Mesenchymal stem cell (in vitro differentiated cells and primary cell): Measurements from ENCODE around the gene TBC1D8. TPM values are rescaled to one million over a fixed set of nuclear protein-coding genes. Genes with fewer than 3 reads are reported as not detected.
A peak's percentile ranks its signal among the peaks of the same experiment; 100 is the strongest.

Source experiments
- DNase-seq: peaks from one replicate; pipeline ENCODE4 v3.0.0-alpha.2; 2013
- H2AFZ ChIP-seq: one replicate; pipeline ENCODE4 v1.6.1; 2013; ENCODE audit warnings: low read depth, mild to moderate bottlenecking, control low read depth, inconsistent platforms, low read length, moderate library complexity
- H2AK5ac ChIP-seq: 2 replicates; pipeline ENCODE4 v1.6.1; 2013; ENCODE audit warnings: low read length, moderate library complexity, mild to moderate bottlenecking, inconsistent platforms; ENCODE audit not compliant: severe bottlenecking
- H2BK120ac ChIP-seq: one replicate; pipeline ENCODE4 v1.6.1; 2013; ENCODE audit warnings: low read depth, mild to moderate bottlenecking, inconsistent platforms, low read length, moderate library complexity
- H2BK12ac ChIP-seq, 2 experiments: one replicate each; pipeline ENCODE4 v1.6.1; 2013; ENCODE audit warnings: inconsistent platforms in 2 of 2, low read length in 2 of 2, mild to moderate bottlenecking in 2 of 2, moderate library complexity in 2 of 2, control low read depth in 1 of 2
- H2BK15ac ChIP-seq: one replicate; pipeline ENCODE4 v1.6.1; 2013; ENCODE audit warnings: mild to moderate bottlenecking, low read depth, inconsistent platforms; ENCODE audit not compliant: poor library complexity, severe bottlenecking
- H2BK5ac ChIP-seq: 2 replicates; pipeline ENCODE4 v1.6.1; 2013; ENCODE audit warnings: low read depth, mild to moderate bottlenecking, low read length, control low read depth, inconsistent platforms; ENCODE audit not compliant: poor library complexity, severe bottlenecking
- H3K14ac ChIP-seq, 2 experiments: one replicate each; pipeline ENCODE4 v1.6.1; 2013; ENCODE audit warnings: inconsistent platforms in 2 of 2, low read length in 2 of 2, control low read depth in 1 of 2, mild to moderate bottlenecking in 1 of 2, moderate library complexity in 1 of 2
- H3K18ac ChIP-seq, 2 experiments: one replicate each; pipeline ENCODE4 v1.6.1; 2013; ENCODE audit warnings: inconsistent platforms in 2 of 2, low read length in 2 of 2, control low read depth in 1 of 2, low read depth in 1 of 2, mild to moderate bottlenecking in 1 of 2
- H3K23ac ChIP-seq, 2 experiments: one replicate each; pipeline ENCODE4 v1.6.1; 2013; ENCODE audit warnings: inconsistent platforms in 2 of 2, low read length in 2 of 2, mild to moderate bottlenecking in 2 of 2, moderate library complexity in 2 of 2, control low read depth in 1 of 2
- H3K27ac ChIP-seq: 2 replicates; pipeline ENCODE4 v1.5.1; 2013; ENCODE audit warnings: mild to moderate bottlenecking, moderate library complexity, low read length, control low read depth, inconsistent platforms; ENCODE audit not compliant: poor library complexity, severe bottlenecking
- H3K27me3 ChIP-seq, 2 experiments: 2 replicates each; pipeline versions ENCODE4 v1.6.1 to v1.7.0; 2013; ENCODE audit warnings: low read length in 2 of 2, mild to moderate bottlenecking in 2 of 2, moderate library complexity in 2 of 2, control low read depth in 1 of 2, inconsistent platforms in 1 of 2; ENCODE audit not compliant: control insufficient read depth in 1 of 2, insufficient read depth in 1 of 2
- H3K36me3 ChIP-seq, 2 experiments: 2 replicates each; pipeline versions ENCODE4 v1.6.1 to v1.7.0; 2013; ENCODE audit warnings: low read length in 2 of 2, control low read depth in 1 of 2, inconsistent platforms in 1 of 2, low read depth in 1 of 2, mild to moderate bottlenecking in 1 of 2; ENCODE audit not compliant: insufficient read depth in 2 of 2, control insufficient read depth in 1 of 2
- H3K4ac ChIP-seq, 2 experiments: one replicate each; pipeline ENCODE4 v1.6.1; 2013; ENCODE audit warnings: inconsistent platforms in 2 of 2, low read length in 2 of 2, mild to moderate bottlenecking in 2 of 2, moderate library complexity in 2 of 2, control low read depth in 1 of 2, low read depth in 1 of 2
- H3K4me1 ChIP-seq: 2 replicates; pipeline ENCODE4 v1.6.1; 2013; ENCODE audit warnings: low read depth, low read length, control low read depth; ENCODE audit not compliant: control insufficient read depth, insufficient read depth
- H3K4me2 ChIP-seq: 2 replicates; pipeline ENCODE4 v1.6.1; 2013; ENCODE audit warnings: low read length, mild to moderate bottlenecking, inconsistent platforms; ENCODE audit not compliant: poor library complexity, severe bottlenecking
- H3K4me3 ChIP-seq, 2 experiments: 2 replicates each; pipeline versions ENCODE4 v1.5.1 to v1.7.0; 2013; ENCODE audit warnings: low read length in 2 of 2, mild to moderate bottlenecking in 2 of 2, control low read depth in 1 of 2, low read depth in 1 of 2; ENCODE audit not compliant: insufficient read depth in 1 of 2
- H3K79me1 ChIP-seq: replicated peaks from 2 replicates; pipeline ENCODE4 v1.6.1; 2013; ENCODE audit warnings: mild to moderate bottlenecking, control low read depth, low read length, inconsistent platforms; ENCODE audit not compliant: poor library complexity, severe bottlenecking
- H3K9ac ChIP-seq: 2 replicates; pipeline ENCODE4 v1.7.0; 2013; ENCODE audit warnings: mild to moderate bottlenecking, low read length, moderate library complexity
- H3K9me3 ChIP-seq: 2 replicates; pipeline ENCODE4 v1.7.0; 2013; ENCODE audit warnings: mild to moderate bottlenecking, low read length; ENCODE audit not compliant: control insufficient read depth
- H4K8ac ChIP-seq: one replicate; pipeline ENCODE4 v1.6.1; 2013; ENCODE audit warnings: inconsistent platforms, mild to moderate bottlenecking, low read length, moderate library complexity
- H4K91ac ChIP-seq: one replicate; pipeline ENCODE4 v1.6.1; 2013; ENCODE audit warnings: mild to moderate bottlenecking, low read length, inconsistent platforms
- WGBS: methylation state at CpG from one replicate; pipeline ENCODE4 v1.1.7; 2013; ENCODE audit warnings: mixed read lengths; 5-methylcytosine and 5-hydroxymethylcytosine counted together
- polyA plus RNA-seq, 2 experiments: library from polyadenylated mRNA; stranded (reverse); fragments of 200-250 nt; gene quantifications; one replicate each; pipeline ENCODE4 v1.2.3, GENCODE V29; 2013

The TBC1D8 gene
- polyA plus RNA-seq (2013, experiment 1 of 2) = 10.0 TPM
- 10.1 TPM for polyA plus RNA-seq (2013, experiment 2 of 2)

DNA sequence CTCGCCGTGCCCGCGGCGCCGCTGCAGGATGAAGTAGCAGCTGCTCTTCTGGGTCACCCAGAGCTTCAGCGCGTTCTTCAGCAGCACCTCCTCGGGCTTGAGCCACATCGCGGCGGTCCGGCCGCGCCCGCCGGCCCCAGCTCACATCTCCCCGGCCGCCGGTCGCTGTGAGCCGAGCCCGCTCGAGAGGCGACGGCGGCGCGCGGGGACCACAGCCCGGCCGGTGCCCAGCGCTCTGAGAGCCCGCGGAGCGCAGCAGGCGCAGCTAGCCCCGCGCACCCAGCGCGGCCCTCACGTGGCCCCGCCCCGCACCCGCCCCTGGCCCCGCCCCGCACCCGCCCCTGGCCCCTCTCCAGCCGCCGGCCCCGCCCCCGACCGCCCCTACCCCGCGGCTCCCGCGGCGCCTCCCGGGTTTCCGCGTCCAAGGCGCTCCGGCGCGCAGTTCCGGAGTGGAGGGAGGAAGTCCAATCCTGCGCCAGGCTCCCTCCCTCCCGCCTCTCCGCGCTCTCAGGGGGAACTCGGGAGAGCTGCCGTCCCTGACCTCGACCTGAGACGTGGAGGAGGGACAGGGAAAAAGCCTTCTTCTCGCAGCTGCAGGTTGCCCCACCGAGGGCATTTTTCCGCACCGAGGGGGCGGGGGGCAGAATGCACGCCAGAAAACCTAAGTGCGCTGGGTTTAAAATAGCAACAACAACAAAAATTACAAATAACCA is at the start of gene TBC1D8:
TBC1D8 (minus strand) TSS at position 237 of the 713 bp plus-strand sequence; CDS start at position 108, 129 bp downstream.
- H3K79me1 ChIP-seq = peaks cover 14% of the 10 kb centered on the region
- no peaks in the 10 kb centered on the region for H3K36me3 ChIP-seq
- H3K18ac ChIP-seq = peak within 1 kb of the TSS; percentile 87 to 91
- H4K91ac ChIP-seq = no peak within 1 kb of the TSS
- H3K27ac ChIP-seq = peak within 1 kb of the TSS; percentile 80
- peak within 1 kb of the TSS in 1 of 2 experiments; percentile 54 for H3K23ac ChIP-seq
- H2AK5ac ChIP-seq = no peak within 1 kb of the TSS
- peak within 1 kb of the TSS; percentile 76 to 84 for H3K4me3 ChIP-seq
- H2BK12ac ChIP-seq = peak within 1 kb of the TSS in 1 of 2 experiments; percentile 81
- H3K4me1 ChIP-seq = peaks cover 17% of the 10 kb centered on the region
- H3K14ac ChIP-seq = no peak within 1 kb of the TSS
- 0% methylated on average over 39 of the region's 81 CpGs for WGBS
- peak within 1 kb of the TSS; percentile 77 for H2BK120ac ChIP-seq
- peak within 1 kb of the TSS; percentile 82 for H3K9ac ChIP-seq
- peak within 1 kb of the TSS; percentile 8 for H4K8ac ChIP-seq
- H2AFZ ChIP-seq = peak within 1 kb of the TSS; percentile 76
- DNase-seq = peak; percentile 84
- peak within 1 kb of the TSS; percentile 94 for H3K4me2 ChIP-seq
- H2BK5ac ChIP-seq = no peak within 1 kb of the TSS
- H3K4ac ChIP-seq = peak within 1 kb of the TSS; percentile 31 to 76
- peak within 1 kb of the TSS; percentile 36 for H2BK15ac ChIP-seq
- no peaks in the 10 kb centered on the region for H3K27me3 ChIP-seq
- no peaks in the 10 kb centered on the region for H3K9me3 ChIP-seq

DNA sequence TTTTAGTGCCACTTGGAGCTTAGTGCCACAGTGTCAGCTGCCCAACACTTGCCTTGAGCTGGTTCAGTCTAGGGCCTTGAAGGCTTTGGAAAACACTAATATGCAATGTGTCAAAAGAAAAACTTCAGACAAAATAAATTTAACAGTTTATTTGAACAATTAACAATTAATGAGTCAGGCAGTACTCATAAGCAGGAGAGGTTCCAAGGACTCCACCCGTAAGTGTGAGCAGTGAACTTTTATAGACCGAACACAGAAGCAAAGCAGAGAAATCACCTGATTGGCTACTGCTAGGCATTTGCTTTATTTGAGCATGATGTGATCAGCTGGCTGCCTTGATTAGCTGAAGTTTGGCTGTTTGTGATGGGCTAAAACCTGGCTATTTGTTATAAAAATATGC is 49.5 kb upstream of the TBC1D8 start:
- Histone ChIP-seq H3K4ac (no peak overlapping the region), H4K91ac (no peak overlapping the region), H2BK120ac (no peak overlapping the region), H3K36me3 (no peaks in the 10 kb centered on the region), H3K14ac (no peak overlapping the region), H3K79me1 (no peaks in the 10 kb centered on the region), H3K27ac (no peak overlapping the region), H2AK5ac (no peak overlapping the region), H3K4me3 (no peak overlapping the region), H3K4me1 (no peaks in the 10 kb centered on the region), H3K9me3 (no peaks in the 10 kb centered on the region), H2BK12ac (no peak overlapping the region), H3K23ac (no peak overlapping the region), H3K27me3 (no peaks in the 10 kb centered on the region), H2BK5ac (no peak overlapping the region), H2BK15ac (no peak overlapping the region), H4K8ac (no peak overlapping the region), H3K4me2 (no peak overlapping the region), H3K9ac (peak overlapping the region; percentile 14), H3K18ac (no peak overlapping the region), H2AFZ (no peak overlapping the region)
- no peak for DNase-seq
- WGBS = 27% methylated on average over 2 of the region's 2 CpGs

DNA sequence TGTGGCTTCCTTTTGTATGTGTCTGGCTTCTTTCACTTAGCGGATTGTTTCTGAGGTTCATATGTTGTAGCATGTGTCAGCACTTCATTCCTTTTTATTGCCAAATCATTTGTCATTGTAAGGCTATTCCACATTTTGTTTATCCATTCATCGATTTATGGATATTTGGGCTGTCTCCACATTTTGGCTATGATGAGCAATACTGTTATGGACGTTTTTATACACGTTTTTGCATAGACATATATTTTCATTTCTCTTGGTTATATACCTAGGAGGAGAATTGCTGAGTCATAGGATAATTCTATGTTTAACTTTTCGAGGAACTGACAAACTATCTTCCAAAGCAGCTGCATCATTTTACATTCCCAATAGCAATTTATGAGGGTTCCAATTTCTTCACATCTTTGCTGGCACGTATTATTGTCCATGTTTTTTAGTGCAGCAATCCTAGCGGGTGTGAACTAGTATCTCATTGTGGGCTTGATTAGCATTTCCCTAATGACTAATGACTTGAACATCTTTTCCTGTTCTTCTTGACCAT is 48.1 kb upstream of the TBC1D8 start:
- no peak overlapping the region for H2BK12ac ChIP-seq
- H2AFZ ChIP-seq = no peak overlapping the region
- H3K18ac ChIP-seq = no peak overlapping the region
- H3K4me2 ChIP-seq = no peak overlapping the region
- H3K4me3 ChIP-seq = no peak overlapping the region
- no peaks in the 10 kb centered on the region for H3K9me3 ChIP-seq
- H3K27me3 ChIP-seq = no peaks in the 10 kb centered on the region
- no peak overlapping the region for H2BK15ac ChIP-seq
- H2BK120ac ChIP-seq = no peak overlapping the region
- H2AK5ac ChIP-seq = no peak overlapping the region
- H3K79me1 ChIP-seq = no peaks in the 10 kb centered on the region
- no peak overlapping the region for H3K9ac ChIP-seq
- no peak overlapping the region for H3K14ac ChIP-seq
- H3K23ac ChIP-seq = no peak overlapping the region
- no peaks in the 10 kb centered on the region for H3K4me1 ChIP-seq
- no peak overlapping the region for H3K27ac ChIP-seq
- WGBS = 29% methylated on average over 2 of the region's 7 CpGs
- H3K4ac ChIP-seq = no peak overlapping the region
- peak; percentile 61 for DNase-seq
- H2BK5ac ChIP-seq = no peak overlapping the region
- H4K91ac ChIP-seq = no peak overlapping the region
- H3K36me3 ChIP-seq = no peaks in the 10 kb centered on the region
- H4K8ac ChIP-seq = no peak overlapping the region

DNA sequence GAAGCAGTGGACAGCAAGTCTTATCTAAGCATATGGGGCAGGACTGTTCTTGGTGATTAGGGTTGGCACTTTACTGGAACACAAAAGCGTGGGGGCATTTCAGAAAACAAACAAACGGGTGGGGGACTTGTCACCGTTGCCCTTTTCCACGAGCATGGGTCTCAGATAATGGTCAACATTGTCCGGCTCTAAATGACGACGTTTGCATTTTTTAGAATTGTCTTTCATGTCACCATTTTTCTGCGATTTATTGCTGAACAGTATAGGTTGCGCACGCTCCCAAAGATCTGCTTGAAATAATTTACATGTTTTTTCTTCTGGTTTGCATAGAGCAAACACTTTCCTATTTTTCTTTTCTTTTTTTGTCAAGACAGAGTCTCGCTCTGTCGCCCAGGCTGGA is 46.6 kb upstream of the TBC1D8 start:
- 94% methylated on average over 12 of the region's 12 CpGs for WGBS
- no peak overlapping the region for H3K9ac ChIP-seq
- no peaks in the 10 kb centered on the region for H3K27me3 ChIP-seq
- H3K79me1 ChIP-seq = no peaks in the 10 kb centered on the region
- no peak overlapping the region for H2BK12ac ChIP-seq
- H3K23ac ChIP-seq = no peak overlapping the region
- no peak overlapping the region for H3K18ac ChIP-seq
- H3K4me2 ChIP-seq = no peak overlapping the region
- no peak overlapping the region for H3K4me3 ChIP-seq
- H3K14ac ChIP-seq = no peak overlapping the region
- no peaks in the 10 kb centered on the region for H3K36me3 ChIP-seq
- H3K9me3 ChIP-seq = no peaks in the 10 kb centered on the region
- H3K27ac ChIP-seq = no peak overlapping the region
- no peak overlapping the region for H3K4ac ChIP-seq
- H4K8ac ChIP-seq = no peak overlapping the region
- no peak overlapping the region for H2BK15ac ChIP-seq
- H3K4me1 ChIP-seq = no peaks in the 10 kb centered on the region
- no peak overlapping the region for H4K91ac ChIP-seq
- no peak overlapping the region for H2BK120ac ChIP-seq
- H2AFZ ChIP-seq = no peak overlapping the region
- H2BK5ac ChIP-seq = no peak overlapping the region
- H2AK5ac ChIP-seq = no peak overlapping the region
- DNase-seq = no peak
